SK-N-SH (cell line): ENCODE data around the gene OSBPL2.

Experiments used
- TEAD4 ChIP-seq: IDR thresholded peaks from 2 replicates; pipeline ENCODE4 v1.4.0; 2012; ENCODE audit warnings: mild to moderate bottlenecking, borderline replicate concordance; ENCODE audit not compliant: insufficient read depth
- TF ChIP-seq, protein P1 (sequence below): IDR thresholded peaks from 2 replicates; pipeline ENCODE4 v1.6.1; 2012; ENCODE audit warnings: mild to moderate bottlenecking, low read depth, low read length, moderate library complexity

DNA sequence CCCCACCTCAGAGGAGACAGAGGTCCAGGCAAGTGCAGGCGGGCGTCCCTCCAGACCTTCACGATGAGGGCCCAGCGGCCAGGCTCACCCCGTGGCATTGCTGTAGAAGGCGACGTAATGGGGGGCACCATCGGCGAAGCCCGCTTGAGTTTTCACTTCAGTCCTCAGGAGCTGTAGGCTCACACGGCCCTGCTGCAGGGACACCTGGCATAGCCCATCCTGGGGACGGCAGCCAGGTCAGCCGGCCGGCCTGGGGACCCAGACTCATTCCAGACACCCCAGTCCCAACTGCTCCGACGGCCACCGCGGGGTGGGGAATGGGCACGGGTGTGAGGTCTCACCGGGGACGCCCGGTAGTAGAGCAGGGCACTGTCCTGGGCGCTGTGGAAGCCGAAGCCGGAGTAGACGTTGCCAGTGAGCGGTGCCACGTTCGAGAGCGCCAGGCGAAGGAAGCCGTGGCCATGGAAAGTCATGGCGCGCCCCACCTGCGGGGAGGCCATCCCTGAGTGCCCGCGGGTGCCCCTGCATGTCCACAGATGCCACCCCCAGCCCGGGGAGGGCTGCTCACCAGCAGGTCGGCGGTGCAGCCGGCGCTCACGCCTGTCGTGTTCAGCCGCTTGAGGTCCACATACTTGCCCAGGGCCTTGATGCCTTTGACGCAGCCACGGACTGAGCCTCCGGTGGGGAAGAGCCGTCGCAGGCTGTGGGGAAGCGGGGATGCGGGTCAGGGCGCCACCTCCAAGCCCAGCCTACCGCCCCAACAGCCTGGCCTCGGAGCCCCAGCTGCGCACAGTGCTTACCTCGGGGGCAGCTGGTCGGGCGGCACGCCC lies 73.7 kb downstream of the OSBPL2 start:
- TF ChIP-seq, protein P1, sequence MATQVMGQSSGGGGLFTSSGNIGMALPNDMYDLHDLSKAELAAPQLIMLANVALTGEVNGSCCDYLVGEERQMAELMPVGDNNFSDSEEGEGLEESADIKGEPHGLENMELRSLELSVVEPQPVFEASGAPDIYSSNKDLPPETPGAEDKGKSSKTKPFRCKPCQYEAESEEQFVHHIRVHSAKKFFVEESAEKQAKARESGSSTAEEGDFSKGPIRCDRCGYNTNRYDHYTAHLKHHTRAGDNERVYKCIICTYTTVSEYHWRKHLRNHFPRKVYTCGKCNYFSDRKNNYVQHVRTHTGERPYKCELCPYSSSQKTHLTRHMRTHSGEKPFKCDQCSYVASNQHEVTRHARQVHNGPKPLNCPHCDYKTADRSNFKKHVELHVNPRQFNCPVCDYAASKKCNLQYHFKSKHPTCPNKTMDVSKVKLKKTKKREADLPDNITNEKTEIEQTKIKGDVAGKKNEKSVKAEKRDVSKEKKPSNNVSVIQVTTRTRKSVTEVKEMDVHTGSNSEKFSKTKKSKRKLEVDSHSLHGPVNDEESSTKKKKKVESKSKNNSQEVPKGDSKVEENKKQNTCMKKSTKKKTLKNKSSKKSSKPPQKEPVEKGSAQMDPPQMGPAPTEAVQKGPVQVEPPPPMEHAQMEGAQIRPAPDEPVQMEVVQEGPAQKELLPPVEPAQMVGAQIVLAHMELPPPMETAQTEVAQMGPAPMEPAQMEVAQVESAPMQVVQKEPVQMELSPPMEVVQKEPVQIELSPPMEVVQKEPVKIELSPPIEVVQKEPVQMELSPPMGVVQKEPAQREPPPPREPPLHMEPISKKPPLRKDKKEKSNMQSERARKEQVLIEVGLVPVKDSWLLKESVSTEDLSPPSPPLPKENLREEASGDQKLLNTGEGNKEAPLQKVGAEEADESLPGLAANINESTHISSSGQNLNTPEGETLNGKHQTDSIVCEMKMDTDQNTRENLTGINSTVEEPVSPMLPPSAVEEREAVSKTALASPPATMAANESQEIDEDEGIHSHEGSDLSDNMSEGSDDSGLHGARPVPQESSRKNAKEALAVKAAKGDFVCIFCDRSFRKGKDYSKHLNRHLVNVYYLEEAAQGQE: no peak
- TF ChIP-seq TEAD4: no peak
